ENCODE results near the gene MAML1. TPM values are rescaled to one million over a fixed set of nuclear protein-coding genes. Genes with fewer than 3 reads are reported as not detected.
"Not testable (repeated sequence)": the region's sequence is repeated elsewhere in the genome, so short reads cannot be mapped to it uniquely, and the experiment has no call there.

MAML1 gene
- total RNA-seq, 1 donor from 2014 or later: 26.0 TPM

DNA sequence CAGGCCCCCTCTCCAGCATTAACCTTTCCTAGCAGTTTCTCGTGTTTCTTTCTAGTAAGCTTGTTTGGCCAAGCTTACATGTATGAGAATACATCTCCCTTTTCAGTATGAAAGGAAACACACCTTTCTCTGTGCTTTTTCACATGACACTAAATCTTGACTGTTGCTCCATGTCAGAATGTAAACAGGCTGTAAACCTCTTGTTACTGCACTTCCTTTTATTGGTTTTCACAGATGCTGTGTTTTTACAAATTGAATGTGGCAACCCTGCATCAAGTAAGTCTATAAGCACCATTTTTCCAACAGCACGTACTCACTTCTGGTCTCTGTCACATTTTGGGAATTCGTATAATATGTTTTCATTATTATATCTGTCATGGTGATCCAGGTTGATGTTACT, 36.0 kb upstream of the MAML1 start:
- TF ChIP-seq, protein P1, sequence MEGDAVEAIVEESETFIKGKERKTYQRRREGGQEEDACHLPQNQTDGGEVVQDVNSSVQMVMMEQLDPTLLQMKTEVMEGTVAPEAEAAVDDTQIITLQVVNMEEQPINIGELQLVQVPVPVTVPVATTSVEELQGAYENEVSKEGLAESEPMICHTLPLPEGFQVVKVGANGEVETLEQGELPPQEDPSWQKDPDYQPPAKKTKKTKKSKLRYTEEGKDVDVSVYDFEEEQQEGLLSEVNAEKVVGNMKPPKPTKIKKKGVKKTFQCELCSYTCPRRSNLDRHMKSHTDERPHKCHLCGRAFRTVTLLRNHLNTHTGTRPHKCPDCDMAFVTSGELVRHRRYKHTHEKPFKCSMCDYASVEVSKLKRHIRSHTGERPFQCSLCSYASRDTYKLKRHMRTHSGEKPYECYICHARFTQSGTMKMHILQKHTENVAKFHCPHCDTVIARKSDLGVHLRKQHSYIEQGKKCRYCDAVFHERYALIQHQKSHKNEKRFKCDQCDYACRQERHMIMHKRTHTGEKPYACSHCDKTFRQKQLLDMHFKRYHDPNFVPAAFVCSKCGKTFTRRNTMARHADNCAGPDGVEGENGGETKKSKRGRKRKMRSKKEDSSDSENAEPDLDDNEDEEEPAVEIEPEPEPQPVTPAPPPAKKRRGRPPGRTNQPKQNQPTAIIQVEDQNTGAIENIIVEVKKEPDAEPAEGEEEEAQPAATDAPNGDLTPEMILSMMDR (IDR thresholded peaks at IDR 0.05; ENCODE audit: insufficient read depth, low read depth, low read length): no peak
- H3K9me3 ChIP-seq (ENCODE audit: insufficient read depth, low read depth, low read length): no peaks in the 10 kb centered on the region
- DNase-seq (ENCODE audit: low read depth) (no peak), FAIRE-seq (no peak)
- H3K27ac ChIP-seq (ENCODE audit: low read depth, low read length): no peak overlapping the region
- peaks cover 33% of the 10 kb centered on the region for H3K79me2 ChIP-seq (ENCODE audit: insufficient read depth, low read length)
- Mint-ChIP-seq H3K36me3 (ENCODE audit: low read depth, unreplicated experiment) (no peaks in the 10 kb centered on the region), H3K27me3 (ENCODE audit: low read depth, unreplicated experiment) (no peaks in the 10 kb centered on the region), H3K27ac (ENCODE audit: unreplicated experiment) (no peak overlapping the region), H3K4me3 (ENCODE audit: unreplicated experiment) (no peak overlapping the region), H3K9me3 (ENCODE audit: unreplicated experiment) (no peaks in the 10 kb centered on the region), H3K4me1 (ENCODE audit: low read depth, unreplicated experiment) (no peaks in the 10 kb centered on the region)
- H4K20me1 ChIP-seq (ENCODE audit: insufficient read depth, low read length): peaks cover 24% of the 10 kb centered on the region
- peaks cover 5% of the 10 kb centered on the region for H3K4me1 ChIP-seq (ENCODE audit: insufficient read depth, low read length)
- no peak overlapping the region for H3K4me3 ChIP-seq (ENCODE audit: insufficient read depth, low read depth, low read length)
- H3K4me2 ChIP-seq (ENCODE audit: low read length): no peak overlapping the region
- H3K9ac ChIP-seq (ENCODE audit: low read length): no peak overlapping the region
- H2AFZ ChIP-seq (ENCODE audit: low read depth, low read length): no peak overlapping the region
- H3K36me3 ChIP-seq (ENCODE audit: insufficient read depth, low read length): no peaks in the 10 kb centered on the region
- no peaks in the 10 kb centered on the region for H3K27me3 ChIP-seq (ENCODE audit: insufficient read depth, low read length)

DNA sequence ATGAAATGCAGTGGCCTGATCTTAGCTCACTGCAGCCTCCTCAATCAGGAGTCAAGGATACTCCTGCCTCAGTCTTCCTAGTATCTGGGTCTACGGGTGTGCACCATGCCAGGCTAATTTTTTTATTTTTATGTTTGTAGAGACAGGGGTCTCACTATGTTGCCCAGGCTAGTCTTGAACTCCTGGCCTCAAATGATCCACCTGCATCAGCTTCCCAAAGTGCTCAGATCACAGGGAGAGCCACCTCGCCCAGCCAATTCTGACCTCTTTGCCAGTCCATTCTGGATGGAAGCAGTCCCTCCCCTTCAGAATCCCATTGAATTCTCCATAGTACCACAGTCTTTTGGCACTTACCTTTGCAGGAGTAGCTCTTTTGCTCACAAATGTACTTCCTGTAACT, 35.5 kb upstream of the MAML1 start:
- H3K4me3 Mint-ChIP-seq (ENCODE audit: unreplicated experiment): peak overlapping the region; percentile 100
- H3K9me3 Mint-ChIP-seq (ENCODE audit: unreplicated experiment): no peaks in the 10 kb centered on the region
- peaks cover 38% of the 10 kb centered on the region for H3K79me2 ChIP-seq (ENCODE audit: insufficient read depth, low read length)
- H3K27me3 Mint-ChIP-seq (ENCODE audit: low read depth, unreplicated experiment): no peaks in the 10 kb centered on the region
- peaks cover 29% of the 10 kb centered on the region for H4K20me1 ChIP-seq (ENCODE audit: insufficient read depth, low read length)
- no peaks in the 10 kb centered on the region for H3K9me3 ChIP-seq (ENCODE audit: insufficient read depth, low read depth, low read length)
- H3K4me1 ChIP-seq (ENCODE audit: insufficient read depth, low read length): peaks cover 5% of the 10 kb centered on the region
- FAIRE-seq (no peak), DNase-seq (ENCODE audit: low read depth) (no peak)
- H3K4me1 Mint-ChIP-seq (ENCODE audit: low read depth, unreplicated experiment): no peaks in the 10 kb centered on the region
- no peaks in the 10 kb centered on the region for H3K36me3 Mint-ChIP-seq (ENCODE audit: low read depth, unreplicated experiment)
- no peaks in the 10 kb centered on the region for H3K27me3 ChIP-seq (ENCODE audit: insufficient read depth, low read length)
- H3K4me2 ChIP-seq (ENCODE audit: low read length): peak overlapping the region; percentile 92
- H3K9ac ChIP-seq (ENCODE audit: low read length): no peak overlapping the region
- no peak overlapping the region for H3K4me3 ChIP-seq (ENCODE audit: insufficient read depth, low read depth, low read length)
- H3K36me3 ChIP-seq (ENCODE audit: insufficient read depth, low read length): no peaks in the 10 kb centered on the region
- H3K27ac ChIP-seq (ENCODE audit: low read depth, low read length): no peak overlapping the region
- H2AFZ ChIP-seq (ENCODE audit: low read depth, low read length): no peak overlapping the region
- H3K27ac Mint-ChIP-seq (ENCODE audit: unreplicated experiment): peak overlapping the region; percentile 97
- no peak for TF ChIP-seq EZH2 (IDR thresholded peaks at IDR 0.05; ENCODE audit: insufficient read depth, low read length)
- TF ChIP-seq, protein P1 (IDR thresholded peaks at IDR 0.05; ENCODE audit: insufficient read depth, low read depth, low read length): no peak

DNA sequence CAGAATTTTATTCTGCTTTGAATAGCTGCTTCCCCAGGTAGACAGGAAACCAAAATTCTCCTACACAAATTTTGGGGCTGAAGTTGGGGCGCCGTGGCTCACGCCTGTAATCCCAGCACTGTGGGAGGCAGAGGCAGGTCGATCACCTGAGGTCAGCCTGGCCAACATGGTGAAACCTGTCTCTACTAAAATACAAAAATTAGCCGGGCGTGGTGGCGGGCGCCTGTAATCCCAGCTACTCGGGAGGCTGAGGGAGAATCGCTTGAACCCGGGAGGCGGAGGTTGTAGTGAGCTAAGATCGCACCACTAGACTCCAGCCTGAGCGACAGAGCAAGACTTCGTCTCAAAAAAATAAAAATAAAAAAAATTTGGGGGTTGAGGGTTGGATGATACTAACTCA, 35.1 kb upstream of the MAML1 start:
- not testable (repeated sequence) for H3K36me3 Mint-ChIP-seq (ENCODE audit: low read depth, unreplicated experiment); DNase-seq (ENCODE audit: low read depth); H3K4me1 ChIP-seq (ENCODE audit: insufficient read depth, low read length); H3K27me3 Mint-ChIP-seq (ENCODE audit: low read depth, unreplicated experiment); H3K27me3 ChIP-seq (ENCODE audit: insufficient read depth, low read length); FAIRE-seq; H3K9me3 ChIP-seq (ENCODE audit: insufficient read depth, low read depth, low read length); H3K4me1 Mint-ChIP-seq (ENCODE audit: low read depth, unreplicated experiment); H3K9me3 Mint-ChIP-seq (ENCODE audit: unreplicated experiment); H3K36me3 ChIP-seq (ENCODE audit: insufficient read depth, low read length); H2AFZ ChIP-seq (ENCODE audit: low read depth, low read length)
- Histone ChIP-seq H3K27ac (ENCODE audit: low read depth, low read length) (peak overlapping the region; percentile 96), H4K20me1 (ENCODE audit: insufficient read depth, low read length) (peaks cover 33% of the 10 kb centered on the region), H3K4me3 (ENCODE audit: insufficient read depth, low read depth, low read length) (peak overlapping the region; percentile 75), H3K79me2 (ENCODE audit: insufficient read depth, low read length) (peaks cover 42% of the 10 kb centered on the region), H3K9ac (ENCODE audit: low read length) (peak overlapping the region; percentile 95), H3K4me2 (ENCODE audit: low read length) (peak overlapping the region; percentile 92)
- peak overlapping the region; percentile 100 for H3K4me3 Mint-ChIP-seq (ENCODE audit: unreplicated experiment)
- peak overlapping the region; percentile 97 for H3K27ac Mint-ChIP-seq (ENCODE audit: unreplicated experiment)

Measured in astrocyte (in vitro differentiated cells and primary cell).